Memory B cell (primary cell): Measurements from ENCODE around the gene POLR2L.

ENCODE experiments used
- ATAC-seq: fragments of 150-1000 bp; cut with Tn5 transposase; 2 replicates; pipeline ENCODE4 v1.10.0; 2021; ENCODE audit warnings: low read depth, mild to moderate bottlenecking, moderate library complexity
- DNase-seq, 2 donors: peaks; one replicate each; pipeline ENCODE4 v3.0.0; 2022; ENCODE audit warnings: low spot score in 2 of 2
- H3K27ac Mint-ChIP-seq: one replicate; pipeline ENCODE4 v1.8.0; 2022; ENCODE audit warnings: mild to moderate bottlenecking, moderate library complexity, mixed read lengths
- H3K27me3 Mint-ChIP-seq: one replicate; pipeline ENCODE4 v1.8.0; 2022; ENCODE audit warnings: mixed read lengths
- H3K36me3 Mint-ChIP-seq: one replicate; pipeline ENCODE4 v1.8.0; 2022; ENCODE audit warnings: mild to moderate bottlenecking, mixed read lengths
- H3K4me1 Mint-ChIP-seq: one replicate; pipeline ENCODE4 v1.8.0; 2022; ENCODE audit warnings: mixed read lengths
- H3K4me3 Mint-ChIP-seq: one replicate; pipeline ENCODE4 v1.8.0; 2022; ENCODE audit warnings: mild to moderate bottlenecking, moderate library complexity, mixed read lengths
- H3K9me3 Mint-ChIP-seq: one replicate; pipeline ENCODE4 v1.8.0; 2022; ENCODE audit warnings: mixed read lengths

POLR2L gene

GRCh38 chr11:842370-843002 lies at the start of gene POLR2L, which contains the start of gene TSPAN4:
TSS of gene POLR2L (minus strand) at chr11:842529. CDS start at chr11:842508, 21 bp downstream.
TSS of gene TSPAN4 (plus strand) at chr11:842852. CDS start at chr11:850305, 7,453 bp downstream.
- H3K4me3 Mint-ChIP-seq, result peak within 1 kb of the TSS; percentile 87
- H3K27me3 Mint-ChIP-seq, result peaks cover 6% of the 10 kb centered on the region
- peak within 1 kb of the TSS; percentile 45 for H3K27ac Mint-ChIP-seq
- no peaks in the 10 kb centered on the region for H3K9me3 Mint-ChIP-seq
- peak; percentile 83 to 84 for DNase-seq
- peaks cover 15% of the 10 kb centered on the region for H3K4me1 Mint-ChIP-seq
- peaks cover 2% of the 10 kb centered on the region for H3K36me3 Mint-ChIP-seq
- ATAC-seq, result peak; percentile 84

- Mint-ChIP-seq H3K27ac (no peak overlapping the region), H3K4me3 (no peak overlapping the region), H3K27me3 (no peaks in the 10 kb centered on the region), H3K36me3 (peaks cover 10% of the 10 kb centered on the region), H3K9me3 (no peaks in the 10 kb centered on the region), H3K4me1 (peaks cover 3% of the 10 kb centered on the region)
- DNase-seq (no peak), ATAC-seq (no peak)
These were observed 48.6 kb upstream of the POLR2L start for GRCh38 chr11:890794-891540.

GRCh38 chr11:889687-890475 lies 47.6 kb upstream of the POLR2L start:
- H3K27ac Mint-ChIP-seq, result no peak overlapping the region
- no peak overlapping the region for H3K4me3 Mint-ChIP-seq
- H3K4me1 Mint-ChIP-seq, result peaks cover 3% of the 10 kb centered on the region
- H3K9me3 Mint-ChIP-seq, result no peaks in the 10 kb centered on the region
- H3K36me3 Mint-ChIP-seq, result peaks cover 10% of the 10 kb centered on the region
- DNase-seq (no peak), ATAC-seq (no peak)
- no peaks in the 10 kb centered on the region for H3K27me3 Mint-ChIP-seq

- ATAC-seq, result no peak
- no peak overlapping the region for H3K27ac Mint-ChIP-seq
- no peaks in the 10 kb centered on the region for H3K9me3 Mint-ChIP-seq
- peaks cover 3% of the 10 kb centered on the region for H3K4me1 Mint-ChIP-seq
- DNase-seq, result no peak
- H3K4me3 Mint-ChIP-seq, result no peak overlapping the region
- H3K27me3 Mint-ChIP-seq, result no peaks in the 10 kb centered on the region
- peaks cover 10% of the 10 kb centered on the region for H3K36me3 Mint-ChIP-seq
These were observed 46.9 kb upstream of the POLR2L start for GRCh38 chr11:889257-889656.

- H3K4me1 Mint-ChIP-seq, result peaks cover 3% of the 10 kb centered on the region
- no peak overlapping the region for H3K27ac Mint-ChIP-seq
- DNase-seq (no peak), ATAC-seq (no peak)
- no peak overlapping the region for H3K4me3 Mint-ChIP-seq
- no peaks in the 10 kb centered on the region for H3K27me3 Mint-ChIP-seq
- H3K9me3 Mint-ChIP-seq, result no peaks in the 10 kb centered on the region
- H3K36me3 Mint-ChIP-seq, result peaks cover 10% of the 10 kb centered on the region
These were observed 46.2 kb upstream of the POLR2L start for GRCh38 chr11:888310-889212.

- no peaks in the 10 kb centered on the region for H3K9me3 Mint-ChIP-seq
- no peak overlapping the region for H3K27ac Mint-ChIP-seq
- no peak for DNase-seq
- no peaks in the 10 kb centered on the region for H3K27me3 Mint-ChIP-seq
- no peak for ATAC-seq
- H3K36me3 Mint-ChIP-seq, result peaks cover 11% of the 10 kb centered on the region
- H3K4me1 Mint-ChIP-seq, result peaks cover 3% of the 10 kb centered on the region
- no peak overlapping the region for H3K4me3 Mint-ChIP-seq
These were observed 45.3 kb upstream of the POLR2L start for GRCh38 chr11:887589-887988.

- Mint-ChIP-seq H3K36me3 (peaks cover 16% of the 10 kb centered on the region), H3K27me3 (no peaks in the 10 kb centered on the region), H3K4me1 (peaks cover 3% of the 10 kb centered on the region), H3K27ac (no peak overlapping the region), H3K4me3 (no peak overlapping the region), H3K9me3 (no peaks in the 10 kb centered on the region)
- ATAC-seq, result no peak
- DNase-seq, result no peak
These were observed 44.2 kb upstream of the POLR2L start for GRCh38 chr11:886568-886967.

GRCh38 chr11:884578-885070 lies 42.3 kb upstream of the POLR2L start:
- H3K4me1 Mint-ChIP-seq, result peaks cover 3% of the 10 kb centered on the region
- no peaks in the 10 kb centered on the region for H3K9me3 Mint-ChIP-seq
- no peaks in the 10 kb centered on the region for H3K27me3 Mint-ChIP-seq
- H3K36me3 Mint-ChIP-seq, result peaks cover 19% of the 10 kb centered on the region
- DNase-seq, result no peak
- no peak overlapping the region for H3K4me3 Mint-ChIP-seq
- ATAC-seq, result no peak
- no peak overlapping the region for H3K27ac Mint-ChIP-seq

- Mint-ChIP-seq H3K4me3 (no peak overlapping the region), H3K27ac (no peak overlapping the region), H3K27me3 (no peaks in the 10 kb centered on the region)
These were observed 41.2 kb upstream of the POLR2L start for GRCh38 chr11:883527-883926.

GRCh38 chr11:882596-882995 lies 40.3 kb upstream of the POLR2L start:
- Mint-ChIP-seq H3K36me3 (peaks cover 21% of the 10 kb centered on the region), H3K4me1 (no peaks in the 10 kb centered on the region), H3K27ac (peak overlapping the region; percentile 10), H3K27me3 (no peaks in the 10 kb centered on the region), H3K4me3 (no peak overlapping the region), H3K9me3 (no peaks in the 10 kb centered on the region)
- no peak for DNase-seq
- no peak for ATAC-seq

More at GRCh38 chr11:883527-883926, 41.2 kb upstream of the POLR2L start:
- no peaks in the 10 kb centered on the region for H3K9me3 Mint-ChIP-seq
- no peaks in the 10 kb centered on the region for H3K4me1 Mint-ChIP-seq
- no peak for DNase-seq
- ATAC-seq, result no peak
- peaks cover 18% of the 10 kb centered on the region for H3K36me3 Mint-ChIP-seq

GRCh38 chr11:880447-880846 lies 38.1 kb upstream of the POLR2L start:
- no peaks in the 10 kb centered on the region for H3K9me3 Mint-ChIP-seq
- no peaks in the 10 kb centered on the region for H3K27me3 Mint-ChIP-seq
- peaks cover 22% of the 10 kb centered on the region for H3K36me3 Mint-ChIP-seq
- ATAC-seq (no peak), DNase-seq (no peak)
- H3K27ac Mint-ChIP-seq, result no peak overlapping the region
- H3K4me3 Mint-ChIP-seq, result no peak overlapping the region
- H3K4me1 Mint-ChIP-seq, result no peaks in the 10 kb centered on the region

GRCh38 chr11:877565-877964 lies 35.2 kb upstream of the POLR2L start:
- Mint-ChIP-seq H3K36me3 (peaks cover 28% of the 10 kb centered on the region), H3K4me1 (no peaks in the 10 kb centered on the region), H3K9me3 (no peaks in the 10 kb centered on the region), H3K4me3 (no peak overlapping the region), H3K27ac (no peak overlapping the region), H3K27me3 (no peaks in the 10 kb centered on the region)
- ATAC-seq (peak; percentile 47), DNase-seq (no peak)

- Mint-ChIP-seq H3K27ac (no peak overlapping the region), H3K9me3 (no peaks in the 10 kb centered on the region), H3K4me3 (no peak overlapping the region), H3K27me3 (no peaks in the 10 kb centered on the region), H3K36me3 (peaks cover 22% of the 10 kb centered on the region), H3K4me1 (no peaks in the 10 kb centered on the region)
- ATAC-seq, result no peak
- no peak for DNase-seq
These were observed 34.2 kb upstream of the POLR2L start for GRCh38 chr11:876545-876944.
